Measurements from ENCODE around the gene TRABD2B. TPM values are rescaled to one million over a fixed set of nuclear protein-coding genes. Genes with fewer than 3 reads are reported as not detected.

Gene TRABD2B
- total RNA-seq, 1 experiment from 2014 or later = 10.3 TPM

DNA sequence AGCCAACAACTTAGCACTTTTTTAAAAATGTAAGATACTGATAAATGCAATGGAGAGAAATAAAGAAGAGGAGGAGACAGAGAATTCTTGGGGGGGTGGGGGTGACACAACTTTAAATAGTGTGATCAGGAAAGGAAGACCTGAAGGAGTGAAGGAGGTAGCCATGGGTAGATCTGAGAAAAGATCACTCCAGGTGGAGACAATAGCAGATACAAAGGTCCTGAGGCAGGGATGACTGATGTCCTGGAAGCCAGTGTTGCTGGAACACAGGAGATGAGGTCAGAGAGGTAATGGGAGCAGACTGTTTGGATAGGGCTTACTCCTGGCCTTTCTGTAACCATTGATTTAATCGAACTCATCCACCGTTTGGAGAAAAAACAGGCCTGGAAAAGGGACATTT is 24.6 kb upstream of the TRABD2B start:
- Mint-ChIP-seq H3K36me3 (no peaks in the 10 kb centered on the region), H3K27me3 (ENCODE audit: low read depth) (peaks cover 23% of the 10 kb centered on the region), H3K4me1 (peaks cover 38% of the 10 kb centered on the region), H3K4me3 (no peak overlapping the region), H3K9me3 (no peaks in the 10 kb centered on the region), H3K27ac (no peak overlapping the region)
- ATAC-seq (no peak), DNase-seq (ENCODE audit: low spot score) (no peak)
- ChIA-PET CTCF (interaction anchor here (1.7 kb wide), 1 partner anchor 39 kb away, joined by 4 read pairs; no protein-coding TSS in a partner anchor), POLR2A (no interaction called here)
- TF ChIP-seq, protein P1, sequence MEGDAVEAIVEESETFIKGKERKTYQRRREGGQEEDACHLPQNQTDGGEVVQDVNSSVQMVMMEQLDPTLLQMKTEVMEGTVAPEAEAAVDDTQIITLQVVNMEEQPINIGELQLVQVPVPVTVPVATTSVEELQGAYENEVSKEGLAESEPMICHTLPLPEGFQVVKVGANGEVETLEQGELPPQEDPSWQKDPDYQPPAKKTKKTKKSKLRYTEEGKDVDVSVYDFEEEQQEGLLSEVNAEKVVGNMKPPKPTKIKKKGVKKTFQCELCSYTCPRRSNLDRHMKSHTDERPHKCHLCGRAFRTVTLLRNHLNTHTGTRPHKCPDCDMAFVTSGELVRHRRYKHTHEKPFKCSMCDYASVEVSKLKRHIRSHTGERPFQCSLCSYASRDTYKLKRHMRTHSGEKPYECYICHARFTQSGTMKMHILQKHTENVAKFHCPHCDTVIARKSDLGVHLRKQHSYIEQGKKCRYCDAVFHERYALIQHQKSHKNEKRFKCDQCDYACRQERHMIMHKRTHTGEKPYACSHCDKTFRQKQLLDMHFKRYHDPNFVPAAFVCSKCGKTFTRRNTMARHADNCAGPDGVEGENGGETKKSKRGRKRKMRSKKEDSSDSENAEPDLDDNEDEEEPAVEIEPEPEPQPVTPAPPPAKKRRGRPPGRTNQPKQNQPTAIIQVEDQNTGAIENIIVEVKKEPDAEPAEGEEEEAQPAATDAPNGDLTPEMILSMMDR (IDR thresholded peaks at IDR 0.05) = no peak
- no peak for TF ChIP-seq ZBTB21 (CRISPR knock-in tag; IDR thresholded peaks at IDR 0.05; ENCODE audit: borderline replicate concordance)
- TF ChIP-seq GTF2I (CRISPR knock-in tag; conservative IDR thresholded peaks at IDR 0.05) = no peak
- TF ChIP-seq, protein P2, sequence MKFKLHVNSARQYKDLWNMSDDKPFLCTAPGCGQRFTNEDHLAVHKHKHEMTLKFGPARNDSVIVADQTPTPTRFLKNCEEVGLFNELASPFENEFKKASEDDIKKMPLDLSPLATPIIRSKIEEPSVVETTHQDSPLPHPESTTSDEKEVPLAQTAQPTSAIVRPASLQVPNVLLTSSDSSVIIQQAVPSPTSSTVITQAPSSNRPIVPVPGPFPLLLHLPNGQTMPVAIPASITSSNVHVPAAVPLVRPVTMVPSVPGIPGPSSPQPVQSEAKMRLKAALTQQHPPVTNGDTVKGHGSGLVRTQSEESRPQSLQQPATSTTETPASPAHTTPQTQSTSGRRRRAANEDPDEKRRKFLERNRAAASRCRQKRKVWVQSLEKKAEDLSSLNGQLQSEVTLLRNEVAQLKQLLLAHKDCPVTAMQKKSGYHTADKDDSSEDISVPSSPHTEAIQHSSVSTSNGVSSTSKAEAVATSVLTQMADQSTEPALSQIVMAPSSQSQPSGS (CRISPR knock-in tag; IDR thresholded peaks at IDR 0.05; ENCODE audit: borderline replicate concordance, low read depth) = no peak
- TF ChIP-seq, protein P3, sequence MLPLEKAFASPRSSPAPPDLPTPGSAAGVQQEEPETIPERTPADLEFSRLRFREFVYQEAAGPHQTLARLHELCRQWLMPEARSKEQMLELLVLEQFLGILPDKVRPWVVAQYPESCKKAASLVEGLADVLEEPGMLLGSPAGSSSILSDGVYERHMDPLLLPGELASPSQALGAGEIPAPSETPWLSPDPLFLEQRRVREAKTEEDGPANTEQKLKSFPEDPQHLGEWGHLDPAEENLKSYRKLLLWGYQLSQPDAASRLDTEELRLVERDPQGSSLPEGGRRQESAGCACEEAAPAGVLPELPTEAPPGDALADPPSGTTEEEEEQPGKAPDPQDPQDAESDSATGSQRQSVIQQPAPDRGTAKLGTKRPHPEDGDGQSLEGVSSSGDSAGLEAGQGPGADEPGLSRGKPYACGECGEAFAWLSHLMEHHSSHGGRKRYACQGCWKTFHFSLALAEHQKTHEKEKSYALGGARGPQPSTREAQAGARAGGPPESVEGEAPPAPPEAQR (CRISPR knock-in tag; IDR thresholded peaks at IDR 0.05) = no peak
- TF ChIP-seq CREB1 (CRISPR knock-in tag; IDR thresholded peaks at IDR 0.05) = no peak
- no peak for TF ChIP-seq ZNF138 (CRISPR knock-in tag; conservative IDR thresholded peaks at IDR 0.05)
- TF ChIP-seq, protein P4, sequence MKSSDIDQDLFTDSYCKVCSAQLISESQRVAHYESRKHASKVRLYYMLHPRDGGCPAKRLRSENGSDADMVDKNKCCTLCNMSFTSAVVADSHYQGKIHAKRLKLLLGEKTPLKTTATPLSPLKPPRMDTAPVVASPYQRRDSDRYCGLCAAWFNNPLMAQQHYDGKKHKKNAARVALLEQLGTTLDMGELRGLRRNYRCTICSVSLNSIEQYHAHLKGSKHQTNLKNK (CRISPR knock-in tag; IDR thresholded peaks at IDR 0.05) = no peak
- TF ChIP-seq, protein P5, sequence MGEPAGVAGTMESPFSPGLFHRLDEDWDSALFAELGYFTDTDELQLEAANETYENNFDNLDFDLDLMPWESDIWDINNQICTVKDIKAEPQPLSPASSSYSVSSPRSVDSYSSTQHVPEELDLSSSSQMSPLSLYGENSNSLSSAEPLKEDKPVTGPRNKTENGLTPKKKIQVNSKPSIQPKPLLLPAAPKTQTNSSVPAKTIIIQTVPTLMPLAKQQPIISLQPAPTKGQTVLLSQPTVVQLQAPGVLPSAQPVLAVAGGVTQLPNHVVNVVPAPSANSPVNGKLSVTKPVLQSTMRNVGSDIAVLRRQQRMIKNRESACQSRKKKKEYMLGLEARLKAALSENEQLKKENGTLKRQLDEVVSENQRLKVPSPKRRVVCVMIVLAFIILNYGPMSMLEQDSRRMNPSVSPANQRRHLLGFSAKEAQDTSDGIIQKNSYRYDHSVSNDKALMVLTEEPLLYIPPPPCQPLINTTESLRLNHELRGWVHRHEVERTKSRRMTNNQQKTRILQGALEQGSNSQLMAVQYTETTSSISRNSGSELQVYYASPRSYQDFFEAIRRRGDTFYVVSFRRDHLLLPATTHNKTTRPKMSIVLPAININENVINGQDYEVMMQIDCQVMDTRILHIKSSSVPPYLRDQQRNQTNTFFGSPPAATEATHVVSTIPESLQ (CRISPR knock-in tag; IDR thresholded peaks at IDR 0.05) = no peak
- TF ChIP-seq TEAD4 (CRISPR knock-in tag; IDR thresholded peaks at IDR 0.05) = no peak
- no peak for TF ChIP-seq IRF2 (CRISPR knock-in tag; IDR thresholded peaks at IDR 0.05; ENCODE audit: borderline replicate concordance, low read depth)
- TF ChIP-seq FOXP1 (CRISPR knock-in tag; IDR thresholded peaks at IDR 0.05; ENCODE audit: borderline replicate concordance) = no peak
- no peak for TF ChIP-seq JAZF1 (CRISPR knock-in tag; IDR thresholded peaks at IDR 0.05)
- TF ChIP-seq, protein P6, sequence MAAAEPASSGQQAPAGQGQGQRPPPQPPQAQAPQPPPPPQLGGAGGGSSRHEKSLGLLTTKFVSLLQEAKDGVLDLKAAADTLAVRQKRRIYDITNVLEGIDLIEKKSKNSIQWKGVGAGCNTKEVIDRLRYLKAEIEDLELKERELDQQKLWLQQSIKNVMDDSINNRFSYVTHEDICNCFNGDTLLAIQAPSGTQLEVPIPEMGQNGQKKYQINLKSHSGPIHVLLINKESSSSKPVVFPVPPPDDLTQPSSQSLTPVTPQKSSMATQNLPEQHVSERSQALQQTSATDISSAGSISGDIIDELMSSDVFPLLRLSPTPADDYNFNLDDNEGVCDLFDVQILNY (CRISPR knock-in tag; IDR thresholded peaks at IDR 0.05) = no peak

DNA sequence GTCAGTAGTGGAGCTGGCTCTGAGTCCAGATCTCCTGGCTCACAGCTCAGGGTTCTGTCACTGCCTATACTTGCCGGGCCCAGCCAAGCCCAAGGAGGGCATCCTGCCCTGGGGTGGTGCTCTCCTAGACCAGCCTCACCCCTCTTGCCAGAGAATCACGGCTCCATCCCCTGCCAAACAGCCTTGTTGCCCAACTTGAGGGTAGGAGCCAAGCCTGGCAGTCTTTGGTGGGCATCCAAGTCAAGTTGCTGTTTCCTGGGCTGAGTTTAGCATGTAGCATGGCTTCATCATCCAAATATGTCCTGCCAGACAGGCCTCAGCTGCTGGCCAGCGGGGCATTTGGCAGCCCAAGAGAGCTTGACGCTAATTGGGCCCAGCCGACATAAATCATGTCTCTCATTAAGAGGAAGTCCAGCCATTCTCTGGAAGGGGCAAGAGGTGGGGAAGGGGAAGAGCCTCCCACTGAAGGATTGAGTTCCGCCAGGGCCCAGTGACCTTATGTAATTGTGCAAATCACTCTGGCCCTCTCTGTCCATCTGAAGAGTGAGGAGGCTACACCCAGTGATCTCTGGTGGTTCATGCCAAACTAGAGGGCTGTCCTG is 22.6 kb upstream of the TRABD2B start:
- no peaks in the 10 kb centered on the region for H3K9me3 Mint-ChIP-seq
- H3K27ac Mint-ChIP-seq = no peak overlapping the region
- CTCF ChIA-PET = interaction anchor here (1.3 to 3.0 kb wide), 2 partner anchors 22 to 41 kb away, joined by 3 to 12 read pairs; partner anchors contain the start of gene TRABD2B
- H3K27me3 Mint-ChIP-seq (ENCODE audit: low read depth) = peaks cover 22% of the 10 kb centered on the region
- DNase-seq (ENCODE audit: low spot score) = no peak
- no peaks in the 10 kb centered on the region for H3K36me3 Mint-ChIP-seq
- H3K4me1 Mint-ChIP-seq = peaks cover 20% of the 10 kb centered on the region
- H3K4me3 Mint-ChIP-seq = no peak overlapping the region
- TF ChIP-seq ZNF219 (CRISPR knock-in tag; IDR thresholded peaks at IDR 0.05; ENCODE audit: borderline replicate concordance) (no peak), NFE2L1 (CRISPR knock-in tag; IDR thresholded peaks at IDR 0.05) (no peak)
- TF ChIP-seq, protein P4 (CRISPR knock-in tag; IDR thresholded peaks at IDR 0.05) = no peak
- TF ChIP-seq, protein P7, sequence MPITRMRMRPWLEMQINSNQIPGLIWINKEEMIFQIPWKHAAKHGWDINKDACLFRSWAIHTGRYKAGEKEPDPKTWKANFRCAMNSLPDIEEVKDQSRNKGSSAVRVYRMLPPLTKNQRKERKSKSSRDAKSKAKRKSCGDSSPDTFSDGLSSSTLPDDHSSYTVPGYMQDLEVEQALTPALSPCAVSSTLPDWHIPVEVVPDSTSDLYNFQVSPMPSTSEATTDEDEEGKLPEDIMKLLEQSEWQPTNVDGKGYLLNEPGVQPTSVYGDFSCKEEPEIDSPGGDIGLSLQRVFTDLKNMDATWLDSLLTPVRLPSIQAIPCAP (CRISPR knock-in tag; IDR thresholded peaks at IDR 0.05) = no peak
- POLR2A ChIA-PET = no interaction called here
- no peak for ATAC-seq

All from WTC11 (cell line).